Fibroblast of skin of back (primary cell): ENCODE data around the gene UBE2L3.

Experiments
- DNase-seq: peaks from one replicate; pipeline ENCODE4 v3.0.0-alpha.2; 2013

UBE2L3 gene

GRCh38 chr22:21646608-21647590, 79.4 kb downstream of the UBE2L3 start:
- DNase-seq, result peak; percentile 74

- DNase-seq, result no peak
Measured at GRCh38 chr22:21650280-21650679, 82.8 kb downstream of the UBE2L3 start.

DNA sequence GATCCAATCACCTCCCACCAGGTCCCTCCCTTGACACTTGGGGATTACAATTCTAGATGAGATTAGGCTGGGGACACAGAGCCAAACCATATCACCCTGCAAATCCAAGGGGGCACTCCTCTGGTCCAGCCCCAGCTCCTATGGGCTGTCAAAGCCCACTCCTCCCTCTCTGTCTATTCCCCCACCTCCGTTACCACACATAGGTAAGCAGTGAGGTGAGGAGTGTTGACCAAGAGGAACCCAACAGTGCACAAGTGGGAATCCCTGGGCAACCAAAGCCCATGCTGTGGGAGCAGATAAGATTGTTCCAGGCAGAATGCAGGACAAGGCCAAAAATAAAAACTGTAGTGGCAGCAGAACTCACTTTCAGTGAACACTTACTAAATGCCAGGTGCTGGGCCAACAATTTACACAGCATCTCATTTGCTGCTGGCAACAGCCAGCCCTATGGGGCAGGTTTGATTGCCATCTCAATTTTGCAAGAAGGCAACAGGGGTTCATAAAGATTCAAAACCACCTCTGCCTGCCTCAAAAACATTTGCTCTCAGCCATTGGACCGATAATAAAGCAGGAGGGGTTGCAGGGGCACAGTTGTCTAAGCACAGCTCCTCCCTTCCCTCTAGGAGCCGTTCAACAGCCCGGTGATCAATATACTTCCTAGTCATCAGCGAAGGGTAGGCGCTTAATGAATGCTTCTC, 83.5 kb downstream of the UBE2L3 start:
- DNase-seq, result no peak

- DNase-seq, result no peak
Measured at GRCh38 chr22:21651521-21652009, 84.1 kb downstream of the UBE2L3 start.

GRCh38 chr22:21652010-21652546, 84.6 kb downstream of the UBE2L3 start:
- peak; percentile 90 for DNase-seq

GRCh38 chr22:21652547-21653545, 85.3 kb downstream of the UBE2L3 start:
- no peak for DNase-seq

GRCh38 chr22:21657020-21657359, 89.5 kb downstream of the UBE2L3 start:
- DNase-seq, result no peak

DNA sequence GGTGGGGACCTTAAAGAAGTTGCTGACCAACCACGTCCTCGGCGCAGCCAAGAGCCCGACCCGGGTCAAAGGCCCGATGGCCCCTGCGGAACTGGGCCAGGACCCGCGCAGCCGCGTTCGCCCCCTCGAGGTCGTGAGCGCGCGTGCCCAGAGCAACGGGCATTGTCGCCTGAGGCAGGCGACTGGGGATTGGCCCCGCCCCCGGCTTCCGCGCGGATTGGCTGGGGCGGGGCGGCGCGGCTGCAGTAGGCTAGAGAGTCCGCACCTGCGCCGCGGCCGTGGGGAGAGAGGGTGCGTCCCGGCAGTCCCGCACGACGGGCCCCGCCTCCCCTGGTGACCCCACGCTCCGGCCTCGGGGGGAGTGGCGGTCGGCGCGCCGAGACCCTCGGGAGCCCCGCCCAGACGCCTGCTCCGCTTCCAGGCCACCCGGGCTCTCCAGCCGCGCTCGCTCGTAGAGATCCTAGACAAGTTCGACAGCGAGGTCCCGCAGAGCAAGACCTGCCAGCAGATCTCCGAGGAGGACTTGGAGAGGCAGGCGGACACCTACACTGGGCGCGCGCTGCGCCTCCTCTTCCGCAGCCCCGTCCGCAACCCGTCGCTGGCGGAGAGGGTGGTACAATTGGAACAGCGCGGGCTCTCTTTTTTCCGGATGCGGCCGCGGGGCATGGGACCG, 90.0 kb downstream of the UBE2L3 start:
- peak; percentile 52 for DNase-seq

GRCh38 chr22:21659864-21660525, 92.5 kb downstream of the UBE2L3 start:
- no peak for DNase-seq

- no peak for DNase-seq
Measured at GRCh38 chr22:21660904-21661303, 93.4 kb downstream of the UBE2L3 start.

- no peak for DNase-seq
Measured at GRCh38 chr22:21661991-21662390, 94.5 kb downstream of the UBE2L3 start.

GRCh38 chr22:21663738-21664137, 96.2 kb downstream of the UBE2L3 start:
- DNase-seq, result no peak

DNA sequence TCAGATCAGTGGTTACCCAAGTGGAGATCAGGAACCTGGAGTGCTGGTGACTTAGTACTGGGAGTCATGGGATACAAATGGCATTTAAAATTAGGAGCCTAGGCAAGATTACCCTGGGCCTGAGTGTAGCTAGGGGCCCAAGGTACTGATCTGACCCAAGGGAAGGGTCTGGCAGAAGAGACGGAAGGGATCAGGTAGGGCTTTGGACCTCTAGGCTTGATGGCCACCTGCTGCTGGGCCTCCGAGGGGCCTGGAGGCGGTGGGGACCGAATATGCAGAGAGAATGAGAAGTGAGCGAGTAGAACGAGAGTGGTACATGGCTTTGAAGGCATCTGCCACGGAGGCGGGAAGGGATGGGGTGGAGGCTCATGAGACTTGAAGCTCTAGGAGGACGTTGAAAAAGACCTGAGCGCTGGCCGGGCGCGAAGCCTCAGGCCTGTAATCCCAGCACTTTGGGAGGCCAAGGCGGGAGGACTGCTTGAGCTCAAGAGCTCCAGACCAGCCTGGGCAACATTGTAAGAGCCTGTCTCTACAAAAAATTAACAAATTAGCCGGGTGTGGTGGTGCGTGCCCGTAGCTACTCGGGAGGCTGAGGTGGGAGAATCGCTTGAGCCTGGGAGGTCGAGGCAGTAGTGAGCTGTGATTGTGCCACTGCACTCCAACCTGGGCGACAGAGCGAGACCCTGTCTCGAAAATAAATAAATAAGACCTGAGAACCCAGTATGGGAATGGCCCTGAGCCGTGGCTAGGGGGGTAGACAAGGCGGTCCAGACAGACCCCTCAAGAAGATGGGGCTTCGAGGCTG, 97.7 kb downstream of the UBE2L3 start:
- DNase-seq, result no peak

DNA sequence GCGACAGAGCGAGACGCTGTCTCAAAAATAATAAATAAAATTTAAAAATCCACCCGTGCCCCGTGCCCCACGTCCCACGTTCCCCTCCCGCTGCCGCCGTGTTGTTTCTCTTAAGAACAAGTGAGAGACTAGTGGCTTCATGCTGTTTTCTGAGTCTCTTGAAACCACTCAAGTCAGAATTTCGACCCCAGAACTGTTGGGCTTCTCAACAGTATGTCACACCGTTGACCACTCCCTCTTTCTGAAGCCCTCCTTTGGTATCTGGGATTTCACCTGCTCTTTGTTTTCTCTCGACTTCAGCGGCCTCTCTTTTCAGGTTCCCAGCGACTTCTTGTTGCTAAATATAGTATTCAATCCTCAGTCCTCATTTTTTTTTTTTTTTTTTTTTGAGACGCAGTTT, 99.3 kb downstream of the UBE2L3 start:
- DNase-seq, result no peak

GRCh38 chr22:21669026-21669425, 101.5 kb downstream of the UBE2L3 start:
- no peak for DNase-seq

- no peak for DNase-seq
Measured at GRCh38 chr22:21672107-21672629, 104.7 kb downstream of the UBE2L3 start.
